Kidney epithelial cell (primary cell): Measurements from ENCODE around the gene FHOD1. TPM values are rescaled to one million over a fixed set of nuclear protein-coding genes. Genes with fewer than 3 reads are reported as not detected.
A peak's percentile ranks its signal among the peaks of the same experiment; 100 is the strongest.

Source experiments
- DNase-seq: peaks from one replicate; pipeline ENCODE4 v3.0.0-alpha.2; 2010; ENCODE audit warnings: low read depth
- H3K27me3 ChIP-seq: 2 replicates; pipeline ENCODE4 v1.6.0; 2011; ENCODE audit warnings: low read length; ENCODE audit not compliant: control insufficient read depth, insufficient read depth
- H3K36me3 ChIP-seq: 2 replicates; pipeline ENCODE4 v1.5.1; 2011; ENCODE audit warnings: low read length; ENCODE audit not compliant: control insufficient read depth, insufficient read depth
- H3K4me3 ChIP-seq: 2 replicates; pipeline ENCODE4 v1.5.1; 2011; ENCODE audit warnings: low read depth, mild to moderate bottlenecking, control low read depth, low read length
- CTCF ChIP-seq: IDR thresholded peaks from 2 replicates; pipeline ENCODE4 v1.5.1; 2011; ENCODE audit warnings: mild to moderate bottlenecking, moderate library complexity, low read length, control low read depth, inconsistent platforms; ENCODE audit not compliant: insufficient read depth, poor library complexity, severe bottlenecking
- total RNA-seq: library from RNA; depleted of rRNA; stranded (reverse); fragments of >200 nt; gene quantifications from 2 replicates; pipeline ENCODE4 v1.2.3, GENCODE V29; 2015

Gene FHOD1
- total RNA-seq, 1 donor from 2014 or later: 3.8 TPM

GRCh38 chr16:67260426-67261063 is 13.3 kb upstream of the FHOD1 start:
- DNase-seq: no peak
- H3K36me3 ChIP-seq: no peaks in the 10 kb centered on the region
- H3K27me3 ChIP-seq: peaks cover 2% of the 10 kb centered on the region
- TF ChIP-seq CTCF: peak; percentile 72
- H3K4me3 ChIP-seq: no peak overlapping the region

- no peak for DNase-seq
- no peak overlapping the region for H3K4me3 ChIP-seq
- H3K36me3 ChIP-seq: no peaks in the 10 kb centered on the region
- peaks cover 2% of the 10 kb centered on the region for H3K27me3 ChIP-seq
- TF ChIP-seq CTCF: no peak
These were observed 12.4 kb upstream of the FHOD1 start for GRCh38 chr16:67259705-67260104.

GRCh38 chr16:67258161-67258835 is 11.0 kb upstream of the FHOD1 start:
- H3K27me3 ChIP-seq: peaks cover 2% of the 10 kb centered on the region
- TF ChIP-seq CTCF: no peak
- H3K4me3 ChIP-seq: no peak overlapping the region
- DNase-seq: no peak
- no peaks in the 10 kb centered on the region for H3K36me3 ChIP-seq

- H3K27me3 ChIP-seq: peaks cover under 1% of the 10 kb centered on the region
- no peaks in the 10 kb centered on the region for H3K36me3 ChIP-seq
- no peak overlapping the region for H3K4me3 ChIP-seq
- TF ChIP-seq CTCF: no peak
- no peak for DNase-seq
These were observed 10.3 kb upstream of the FHOD1 start for GRCh38 chr16:67257486-67258160.

GRCh38 chr16:67256701-67257230 is 9.5 kb upstream of the FHOD1 start:
- Histone ChIP-seq H3K27me3 (no peaks in the 10 kb centered on the region), H3K36me3 (no peaks in the 10 kb centered on the region), H3K4me3 (no peak overlapping the region)
- no peak for TF ChIP-seq CTCF
- DNase-seq: no peak
